GM21390 (cell line): ENCODE data around the gene IL17F.

Experiments
- ATAC-seq: cut with Tn5 transposase; IDR thresholded peaks from one replicate; pipeline ENCODE4 v1.9.1; 2021; ENCODE audit not compliant: unreplicated experiment

The IL17F gene

DNA sequence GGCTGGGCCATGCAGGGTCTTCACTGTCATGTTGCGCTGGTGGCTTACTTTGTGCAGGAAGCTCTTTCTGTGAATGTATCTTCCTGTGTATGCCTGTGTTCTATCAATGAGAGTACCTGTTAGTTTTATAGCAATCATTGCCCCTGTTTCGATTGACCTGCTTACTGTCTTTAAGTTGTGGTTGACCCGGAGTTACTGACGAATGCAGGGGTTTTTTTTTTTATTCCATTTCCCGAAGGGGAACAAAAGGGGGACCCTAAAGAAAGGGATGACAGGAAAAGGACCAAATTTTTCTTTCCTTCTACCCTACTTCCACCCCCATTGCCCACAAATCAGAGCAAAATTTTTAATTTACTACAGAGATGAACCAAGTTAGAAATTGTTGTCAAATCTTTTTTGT lies at the start of gene IL17F:
IL17F (minus strand) TSS at position 101 of the 400 bp plus-strand sequence; CDS start at position 30, 71 bp downstream.
- ATAC-seq: no peak

DNA sequence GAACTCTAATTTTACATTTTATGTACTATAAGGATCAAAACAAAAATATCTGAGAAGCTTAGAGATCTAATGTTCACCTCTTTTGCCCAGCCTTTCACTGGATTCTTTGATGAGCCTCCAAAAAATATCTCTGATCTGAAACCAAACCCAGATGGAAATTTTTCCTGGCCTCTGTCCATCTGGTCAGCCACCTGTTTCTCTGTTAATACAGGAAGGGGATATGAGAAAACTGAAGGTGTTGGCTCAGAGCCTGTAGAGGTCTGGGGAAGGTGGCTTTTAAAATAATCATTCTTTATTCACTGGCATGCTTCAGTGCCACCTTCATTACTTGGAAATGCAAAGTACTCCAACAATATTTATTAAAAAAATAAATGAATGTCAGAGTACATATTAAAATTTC lies 48.8 kb upstream of the IL17F start:
- ATAC-seq: no peak

DNA sequence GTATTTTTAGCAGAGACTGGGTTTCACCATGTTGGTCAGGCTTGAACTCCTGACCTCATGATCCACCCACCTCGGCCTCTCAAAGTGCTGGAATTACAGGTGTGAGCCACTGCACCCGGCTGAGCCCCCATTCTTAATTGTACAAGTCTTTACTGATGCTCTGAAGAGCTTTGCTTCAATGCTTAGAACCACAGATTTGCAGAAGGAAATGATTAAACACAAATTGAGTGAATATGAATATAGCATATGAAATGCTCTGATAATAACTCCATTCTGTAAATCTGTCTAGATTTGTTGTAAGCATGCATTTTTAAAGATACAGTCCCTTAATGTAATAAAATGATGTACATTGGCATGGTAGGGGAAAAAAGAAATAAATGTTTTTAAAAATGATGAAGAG lies 44.5 kb upstream of the IL17F start:
- no peak for ATAC-seq

DNA sequence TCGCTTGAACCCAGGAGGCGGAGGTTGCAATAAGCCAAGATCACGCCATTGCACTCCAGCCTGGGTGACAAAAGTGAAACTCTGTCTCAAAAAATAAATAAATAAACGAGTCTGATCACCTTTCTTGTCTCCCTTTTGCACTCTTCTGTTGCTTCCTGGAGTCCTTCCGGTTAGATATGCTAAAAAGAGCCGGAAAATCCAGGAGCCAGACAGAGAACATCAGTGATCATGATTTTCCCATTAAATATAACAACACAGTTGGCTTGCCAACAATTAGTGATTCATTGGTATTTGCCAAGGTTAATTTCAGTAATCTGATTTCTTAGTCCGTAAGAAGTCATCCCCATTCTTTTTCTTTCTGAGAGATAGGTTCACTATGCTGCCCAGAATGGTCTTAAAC lies 43.9 kb upstream of the IL17F start:
- ATAC-seq: no peak

DNA sequence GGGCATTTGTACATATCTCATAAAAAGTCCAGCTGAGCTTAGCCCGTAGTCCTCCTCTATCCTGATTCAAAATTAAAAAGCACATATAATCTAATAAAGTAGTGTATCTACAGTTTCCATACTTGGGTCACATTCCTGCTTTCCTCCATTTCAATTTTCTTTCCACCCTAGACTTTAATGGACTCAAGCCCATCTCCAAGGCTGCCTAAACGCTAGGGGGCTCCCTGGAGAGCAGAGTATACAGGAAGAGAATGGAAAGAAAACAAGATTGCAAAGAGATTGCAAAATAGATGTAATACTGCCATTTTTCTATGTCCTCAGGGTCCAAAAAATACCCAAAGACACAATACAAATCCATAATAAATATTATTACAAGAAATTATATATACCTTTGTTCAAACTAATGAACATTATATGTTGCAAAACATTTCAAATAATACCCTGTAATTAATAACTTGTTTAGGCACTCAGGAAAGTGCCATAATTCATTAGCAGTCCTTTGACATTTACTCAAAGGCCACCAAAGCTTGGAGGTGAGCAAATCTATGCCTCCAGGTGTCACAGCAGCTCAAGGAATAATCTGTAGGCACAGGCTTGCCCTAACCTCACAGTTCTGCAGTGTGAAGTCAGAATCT lies 42.6 kb upstream of the IL17F start:
- ATAC-seq: no peak

DNA sequence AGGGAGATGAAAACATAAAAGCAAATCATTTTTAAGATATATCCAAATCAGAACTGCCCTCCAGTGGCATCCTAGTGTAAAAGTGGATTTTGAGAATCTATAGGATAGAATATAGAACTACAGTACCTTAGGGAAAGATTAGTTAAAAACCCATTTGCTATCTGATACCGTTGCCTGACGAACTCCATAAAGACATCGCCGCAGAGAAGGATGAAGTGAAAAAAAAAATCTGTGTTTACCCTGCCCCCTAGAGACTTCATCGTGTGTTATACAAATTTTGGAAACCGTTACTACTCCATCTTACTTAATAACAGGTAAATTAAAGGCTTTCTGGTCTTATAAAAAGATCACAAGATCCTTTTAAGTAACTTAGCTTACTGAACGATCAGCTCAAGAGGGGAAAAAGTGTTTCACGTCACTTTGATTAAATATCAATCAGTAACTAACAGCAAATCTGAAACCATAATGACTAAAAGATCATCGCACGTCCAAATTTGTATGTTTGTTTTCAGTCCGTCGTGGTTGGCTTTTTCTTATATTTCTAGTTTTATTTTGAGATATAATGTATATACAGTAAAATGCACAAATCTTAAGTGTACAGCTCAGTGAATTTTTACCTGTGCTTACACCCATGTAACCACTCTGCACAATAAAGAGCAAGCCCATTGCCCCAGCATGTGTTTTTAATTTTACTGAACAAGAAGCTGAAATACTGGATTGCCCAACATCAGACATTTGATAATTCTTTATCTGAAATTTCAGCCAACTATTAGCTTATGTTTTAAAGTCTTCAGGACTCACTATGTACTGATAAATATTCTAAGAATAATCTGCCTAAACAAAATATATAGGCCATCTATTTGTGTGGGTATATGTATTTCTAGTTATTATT lies 41.1 kb upstream of the IL17F start:
- ATAC-seq: no peak

DNA sequence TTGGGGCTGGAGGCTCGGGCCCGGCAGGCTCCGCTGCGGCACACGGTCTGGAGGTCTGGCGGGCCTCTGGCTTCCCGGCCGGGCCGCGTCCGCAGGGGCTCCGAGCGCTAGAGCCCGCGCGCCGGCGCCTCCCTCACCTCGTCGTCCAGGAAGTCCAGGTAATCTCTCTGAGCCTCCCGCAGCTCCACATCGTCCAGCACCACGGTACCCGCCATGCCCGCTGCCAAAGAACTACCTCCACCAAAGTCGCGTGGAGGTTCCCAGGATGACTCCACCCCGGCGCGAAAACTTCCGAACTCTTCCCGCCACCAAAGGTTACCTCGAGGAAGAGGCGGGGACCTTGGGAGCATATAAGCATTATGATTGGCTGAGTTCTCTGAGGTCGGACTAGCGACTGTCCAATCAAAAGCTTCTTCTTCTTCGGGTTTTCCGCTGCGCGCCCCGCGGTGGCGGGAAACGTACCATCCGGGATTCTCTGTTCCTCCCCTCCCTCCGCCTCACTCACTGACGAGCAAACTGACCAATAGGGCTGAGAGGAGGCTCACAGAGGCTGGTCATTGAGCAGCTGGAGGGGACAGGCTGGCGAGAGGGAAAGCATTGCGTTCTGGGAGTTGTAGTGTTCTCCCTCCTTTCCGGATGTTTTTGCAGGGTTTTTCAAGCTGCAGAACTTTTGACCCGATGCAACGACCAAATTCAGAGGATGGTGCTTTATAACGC lies 40.3 kb upstream of the IL17F start, which contains the start of gene MCM3:
MCM3 (minus strand) TSS at position 283 of the 717 bp plus-strand sequence; CDS start at position 215, 68 bp downstream.
- peak; percentile 97 for ATAC-seq

DNA sequence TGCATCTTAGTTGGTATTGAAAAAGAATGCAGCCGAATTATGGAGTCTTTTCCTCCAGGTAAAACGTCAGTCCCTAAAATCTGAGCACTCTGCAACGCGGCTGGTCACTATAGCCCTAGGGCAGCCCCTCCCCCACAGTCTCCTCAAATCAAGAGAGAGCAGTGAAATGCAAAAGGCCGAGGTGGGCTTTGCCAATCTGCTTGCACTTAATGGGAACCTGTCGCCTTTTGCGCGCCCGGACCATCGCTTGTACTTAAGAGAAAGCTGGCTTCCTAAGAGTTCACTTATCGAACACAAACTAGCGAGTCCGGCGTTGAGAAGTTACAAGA lies 39.8 kb upstream of the IL17F start:
- no peak for ATAC-seq

DNA sequence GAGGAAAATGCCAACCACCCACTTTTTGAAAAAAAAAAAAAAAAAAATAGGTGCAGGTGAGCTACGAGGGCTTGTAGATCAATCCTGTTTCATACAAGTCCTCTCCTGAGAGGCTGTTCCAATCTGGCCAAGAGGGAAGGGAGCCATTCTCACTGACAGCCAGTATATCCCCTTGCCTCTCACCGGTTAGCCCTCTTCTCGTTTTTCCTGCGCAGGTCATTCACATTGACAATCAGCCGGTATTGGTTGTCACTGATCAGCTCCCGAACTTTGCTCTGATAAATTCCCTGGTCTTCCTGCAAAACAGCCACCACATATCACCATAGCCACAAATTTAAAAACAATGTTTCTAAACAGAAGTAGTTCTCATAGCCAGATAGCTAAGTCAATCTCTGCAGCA lies 38.8 kb upstream of the IL17F start:
- ATAC-seq: no peak

DNA sequence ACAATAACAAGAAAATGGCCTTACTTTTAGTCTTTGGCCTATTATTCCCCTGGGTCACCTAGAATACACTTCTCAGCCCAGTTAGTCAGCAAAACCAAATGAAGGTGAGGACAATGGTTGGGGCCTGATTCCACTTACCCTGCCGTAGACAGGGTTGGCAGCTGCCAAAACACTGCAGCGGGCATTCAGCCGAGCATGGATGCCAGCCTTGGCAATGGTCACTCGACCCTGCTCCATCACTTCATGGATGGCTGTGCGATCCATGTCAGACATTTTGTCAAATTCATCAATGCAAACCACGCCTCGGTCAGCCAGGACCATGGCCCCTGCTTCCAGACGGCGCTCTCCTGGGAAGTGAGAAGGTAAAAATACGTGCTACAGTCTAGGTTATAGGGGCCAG lies 31.8 kb upstream of the IL17F start:
- no peak for ATAC-seq

DNA sequence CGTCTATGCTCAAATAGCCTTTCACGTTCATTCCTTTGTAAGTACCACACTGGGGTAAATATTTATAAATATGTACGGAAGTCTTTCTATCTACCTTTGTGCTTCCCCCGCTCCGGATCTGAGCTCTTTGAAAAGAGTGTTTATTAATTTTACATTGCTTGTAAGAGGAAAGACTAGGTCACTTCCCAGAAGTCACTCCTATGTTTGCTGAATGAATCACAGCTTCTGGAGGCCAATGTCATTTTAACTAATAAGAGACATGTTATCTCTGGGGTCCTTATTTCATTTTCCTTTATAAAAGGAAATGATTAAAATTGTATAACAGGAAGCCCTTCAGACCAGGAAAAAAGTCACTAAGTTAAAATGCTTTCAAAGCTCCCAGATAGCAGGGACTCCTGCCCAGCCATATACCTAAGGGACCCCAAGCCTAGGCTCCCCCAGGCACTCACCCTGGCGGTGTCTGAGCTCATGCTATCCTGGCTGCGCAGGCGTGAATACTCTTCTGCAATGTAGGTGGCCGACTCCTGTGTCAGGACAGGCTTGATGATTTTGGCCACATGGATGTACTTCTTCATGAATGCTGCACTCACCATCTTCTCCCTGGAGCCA lies 27.7 kb upstream of the IL17F start:
- no peak for ATAC-seq

DNA sequence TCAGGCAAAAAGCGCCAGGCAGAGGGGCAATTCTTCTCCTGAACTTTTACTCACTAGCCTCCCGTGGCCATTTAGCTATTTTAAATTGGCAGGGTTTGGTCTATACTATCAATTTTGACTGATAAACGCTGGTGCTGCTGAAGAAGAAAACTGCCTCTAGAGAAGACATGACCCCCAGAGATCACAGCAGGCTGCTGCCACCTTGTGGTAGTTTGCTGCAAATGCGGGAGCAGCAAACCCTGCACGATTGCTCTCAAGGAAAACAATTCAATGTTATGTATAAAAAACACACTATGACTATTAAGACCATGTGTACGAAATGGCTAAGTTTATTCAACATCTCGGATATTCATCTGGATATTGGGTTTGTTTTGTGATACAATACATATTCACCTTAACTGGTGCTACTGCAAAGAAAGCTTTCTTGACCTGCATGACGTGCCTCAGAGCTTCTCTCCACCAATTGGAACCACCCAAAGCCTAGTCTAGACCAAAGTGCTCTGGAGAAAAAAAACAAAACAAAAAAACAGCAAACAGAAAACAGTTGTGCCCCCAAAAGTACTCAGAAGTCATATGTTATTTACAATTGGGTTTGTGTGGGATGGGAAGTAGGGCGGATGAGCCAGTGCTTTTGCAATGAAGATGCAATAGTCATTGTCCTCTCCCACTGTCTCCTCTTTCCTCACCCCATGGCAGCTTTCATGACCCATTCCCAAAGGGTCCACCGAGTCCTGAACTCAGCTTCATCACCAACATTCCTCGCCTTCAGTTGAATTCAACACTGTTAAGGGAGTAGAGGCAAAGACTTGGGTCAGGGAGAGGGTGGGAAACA lies 19.6 kb upstream of the IL17F start:
- ATAC-seq: peak; percentile 70

DNA sequence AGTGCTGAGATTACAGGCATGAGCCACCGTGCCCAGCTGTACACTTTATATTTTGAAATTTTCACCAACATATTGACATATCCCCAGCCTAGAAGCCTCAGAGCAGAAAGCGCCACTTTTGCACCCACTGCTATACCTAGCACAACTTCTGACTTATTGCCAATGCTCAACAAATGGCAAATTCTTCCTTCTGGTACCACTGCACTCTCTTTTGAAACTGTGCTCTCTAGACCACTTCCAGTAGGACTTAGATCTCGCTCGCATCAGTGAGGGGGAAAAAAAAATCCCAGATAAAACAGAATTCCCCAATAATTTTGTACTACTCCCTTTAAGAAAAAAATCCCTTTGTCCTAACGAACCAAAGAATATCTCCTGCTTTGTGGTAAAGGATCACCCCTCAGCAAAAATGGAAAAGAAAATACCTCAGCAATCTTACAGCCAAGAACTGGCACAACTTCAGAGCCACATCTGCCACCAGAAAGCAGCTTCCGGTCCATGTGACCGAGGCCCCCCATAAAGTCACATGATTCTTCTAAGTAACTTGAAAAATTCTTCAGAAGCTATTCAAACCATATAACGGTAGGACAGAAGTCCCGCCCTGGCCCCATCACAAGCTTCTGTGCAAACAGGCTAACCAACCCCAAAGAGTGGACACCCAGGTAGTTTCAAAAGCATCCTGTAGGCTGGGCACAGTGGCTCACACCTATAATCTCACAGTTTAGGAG lies 18.5 kb upstream of the IL17F start:
- ATAC-seq: no peak

DNA sequence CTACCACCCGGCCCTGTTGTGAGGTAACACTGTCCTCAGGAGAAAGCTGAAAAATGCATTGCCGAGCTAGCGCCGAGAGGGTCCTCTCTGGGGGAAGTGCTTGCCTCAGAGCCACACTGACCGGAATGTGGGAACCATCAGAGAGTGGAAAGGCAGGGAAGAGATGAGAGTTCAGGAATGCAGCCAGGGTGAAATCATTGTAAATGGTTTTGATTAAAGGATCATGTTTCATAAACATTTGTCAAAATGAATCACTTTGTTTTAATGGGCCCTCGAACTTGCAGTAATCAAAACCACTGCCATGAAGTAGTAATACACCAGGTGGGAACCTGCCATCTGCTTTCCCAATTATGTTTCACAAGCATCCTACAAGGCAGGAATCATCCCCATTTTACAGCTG lies 16.9 kb upstream of the IL17F start:
- ATAC-seq: no peak

DNA sequence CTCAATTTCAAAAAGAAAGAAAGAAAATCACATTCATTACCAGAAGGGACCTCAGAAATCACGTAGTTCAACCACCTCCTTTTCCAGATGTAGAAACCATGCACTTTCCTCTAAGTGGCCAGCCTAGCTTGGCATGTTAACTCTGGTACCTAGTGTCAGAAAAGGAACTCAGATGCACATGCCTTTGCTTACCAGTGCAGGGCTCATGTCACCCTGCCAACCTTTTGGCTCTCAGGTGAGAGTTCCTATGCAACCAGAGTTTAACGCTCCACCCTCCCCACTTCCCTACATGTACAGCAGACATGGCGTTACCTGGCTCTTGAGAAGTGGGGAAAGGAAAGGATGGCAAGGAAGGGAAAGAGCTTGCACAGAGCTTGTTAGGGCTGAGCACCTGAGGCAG lies 16.3 kb upstream of the IL17F start:
- no peak for ATAC-seq

DNA sequence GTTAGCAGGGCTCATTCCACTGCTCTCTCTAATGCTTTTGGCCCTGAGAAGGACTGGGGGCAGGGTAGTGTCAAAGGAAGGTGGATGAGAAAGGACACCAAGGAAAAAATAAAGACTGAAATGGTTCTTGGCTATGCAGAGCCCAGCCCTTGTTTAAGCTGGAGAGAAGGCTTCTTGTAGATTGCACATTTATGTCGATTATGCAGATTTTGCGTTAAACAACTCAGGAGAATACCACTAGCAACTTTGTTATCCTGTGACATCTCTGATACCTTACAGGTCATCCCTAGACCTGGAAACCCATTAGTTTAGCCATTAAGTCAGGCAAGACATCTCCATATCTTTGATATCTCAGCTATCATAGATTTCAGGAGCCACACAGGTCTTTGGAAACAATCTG lies 11.1 kb upstream of the IL17F start:
- no peak for ATAC-seq

DNA sequence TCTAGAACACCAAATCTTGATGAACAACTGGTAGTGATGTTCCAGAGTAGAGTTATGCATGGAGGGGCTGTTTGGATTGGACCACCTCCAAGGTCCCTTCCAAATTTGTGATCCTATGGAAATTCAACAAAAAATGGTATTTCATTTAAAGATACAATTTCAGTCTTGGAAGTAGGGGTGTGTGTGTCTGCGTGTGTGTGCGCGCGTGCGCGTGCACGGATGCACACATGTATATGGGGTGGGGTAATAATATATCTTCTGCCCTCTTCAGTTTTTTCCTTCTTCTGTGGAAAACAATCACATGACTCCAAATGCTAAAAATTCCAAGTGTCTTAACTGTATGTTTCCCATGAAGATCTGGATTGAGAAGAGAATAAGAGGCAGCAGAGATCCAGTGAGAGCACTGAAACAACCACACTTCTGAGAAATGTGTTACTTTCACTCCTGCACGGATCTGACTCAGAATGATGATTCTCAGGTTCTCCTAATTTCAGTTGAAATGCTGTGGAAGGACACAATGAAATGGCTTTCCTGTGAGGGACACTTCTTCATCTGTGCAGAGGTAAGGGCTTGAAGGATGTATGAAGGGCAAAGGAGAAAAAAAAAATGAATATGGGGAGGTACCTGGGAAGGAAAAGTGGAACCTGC lies 10.6 kb upstream of the IL17F start:
- ATAC-seq: peak; percentile 59

DNA sequence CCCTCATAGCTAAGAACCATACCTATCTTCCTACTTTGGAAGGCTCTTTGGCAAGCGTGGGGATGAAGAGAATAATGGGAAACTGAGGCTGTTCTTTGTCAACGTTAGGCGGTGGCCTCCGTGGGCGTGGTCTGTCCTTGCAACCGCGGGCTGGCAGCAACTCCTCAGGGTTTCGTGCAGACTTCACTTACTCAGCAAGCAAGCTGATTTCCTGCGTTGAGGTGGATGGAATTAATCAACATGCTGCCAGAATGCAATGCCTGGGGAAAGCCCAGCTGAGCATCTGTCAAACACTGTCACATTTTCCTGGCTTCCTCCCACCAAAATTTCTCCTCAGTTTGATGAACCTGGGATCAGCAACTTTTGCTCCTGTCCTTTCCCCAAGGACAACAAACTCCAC lies 9.2 kb upstream of the IL17F start:
- ATAC-seq: no peak

DNA sequence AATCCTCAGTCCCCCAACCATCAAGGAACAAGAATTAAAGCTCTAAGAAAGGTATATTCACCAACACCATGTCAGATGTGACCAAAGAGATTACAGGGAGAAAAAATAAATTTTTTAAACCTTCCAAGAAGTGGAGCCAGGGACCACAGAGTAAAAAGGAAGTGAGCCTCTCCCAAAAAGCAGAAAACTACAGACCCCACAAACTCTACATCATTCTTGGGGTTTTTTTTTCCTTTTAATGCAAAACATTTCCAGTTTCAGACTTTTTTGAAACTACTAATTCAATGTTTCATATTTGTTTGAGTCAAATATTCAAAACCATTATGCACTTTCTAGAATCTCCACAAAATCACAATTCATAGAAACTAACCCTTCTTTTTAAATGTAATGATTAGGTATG lies 6.8 kb upstream of the IL17F start:
- ATAC-seq: peak; percentile 46
